Cardiac muscle cell (in vitro differentiated cells and primary cell): ENCODE data around the gene TMCO4. TPM values are rescaled to one million over a fixed set of nuclear protein-coding genes. Genes with fewer than 3 reads are reported as not detected.

Source experiments
- DNase-seq, 2 donors: peaks; one replicate each; pipeline versions ENCODE4 v3.0.0 to v3.0.0-alpha.2; 2010 to 2017; ENCODE audit warnings: low read depth in 1 of 2, low spot score in 1 of 2
- H3K27ac ChIP-seq: fragments of 200-600 bp; sonication (generic); 2 replicates; pipeline ENCODE4 v1.5.1; 2016
- H3K27me3 ChIP-seq: fragments of 200-600 bp; sonication (generic); 2 replicates; pipeline ENCODE4 v1.6.0; 2016; ENCODE audit warnings: control low read depth
- H3K36me3 ChIP-seq: fragments of 200-600 bp; sonication (generic); 2 replicates; pipeline ENCODE4 v1.5.1; 2016; ENCODE audit warnings: control low read depth
- H3K4me1 ChIP-seq: fragments of 200-600 bp; sonication (generic); 2 replicates; pipeline ENCODE4 v1.8.1; 2017; ENCODE audit warnings: low read depth, mild to moderate bottlenecking, mixed run types
- H3K4me3 ChIP-seq: fragments of 200-600 bp; sonication (generic); 2 replicates; pipeline ENCODE4 v1.5.1; 2016; ENCODE audit warnings: mild to moderate bottlenecking
- H3K9me3 ChIP-seq: fragments of 200-600 bp; sonication (generic); 2 replicates; pipeline ENCODE4 v1.5.1; 2017; ENCODE audit warnings: low read depth, mild to moderate bottlenecking, control low read depth
- polyA plus RNA-seq: library from polyadenylated mRNA; unstranded; fragments of >200 nt; fragmentation: Nextera tagmentation; extraction: Ambion mirVana; gene quantifications from 2 replicates; pipeline ENCODE4 v1.2.1, GENCODE V29; 2016
- total RNA-seq: library from RNA; depleted of rRNA; stranded (reverse); fragments of >200 nt; gene quantifications from 2 replicates; pipeline ENCODE4 v1.2.3, GENCODE V29; 2016
- TF ChIP-seq, protein P1 (sequence below): IDR thresholded peaks from 2 replicates; pipeline ENCODE4 v1.5.1; 2012; ENCODE audit warnings: low read depth, mild to moderate bottlenecking, low read length

Gene TMCO4
- total and polyA plus RNA-seq, 2 experiments from 2014 or later: 2.2 to 2.5 TPM

DNA sequence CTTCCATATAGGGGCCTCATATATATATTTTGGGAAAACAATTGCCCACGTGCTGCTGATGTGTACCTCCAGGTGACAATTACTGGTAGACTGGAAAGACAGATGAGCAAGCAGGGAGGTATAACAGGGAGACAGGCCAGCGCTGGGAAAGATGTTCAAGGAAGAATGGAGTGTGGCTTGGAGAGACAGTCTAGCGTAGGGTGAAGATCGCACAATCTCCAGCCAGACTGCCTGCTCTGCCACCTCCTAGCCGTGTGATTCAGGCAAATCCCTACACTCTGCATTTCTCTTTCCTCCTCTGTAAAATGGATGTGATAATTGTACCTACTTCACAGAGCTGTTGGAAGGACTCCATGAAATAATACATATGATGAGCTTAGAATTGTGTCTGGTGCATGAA, 66.1 kb downstream of the TMCO4 start:
- H3K27me3 ChIP-seq: peaks cover 17% of the 10 kb centered on the region
- H3K36me3 ChIP-seq: no peaks in the 10 kb centered on the region
- H3K4me3 ChIP-seq: no peak overlapping the region
- H3K4me1 ChIP-seq: no peaks in the 10 kb centered on the region
- H3K27ac ChIP-seq: no peak overlapping the region
- TF ChIP-seq, protein P1, sequence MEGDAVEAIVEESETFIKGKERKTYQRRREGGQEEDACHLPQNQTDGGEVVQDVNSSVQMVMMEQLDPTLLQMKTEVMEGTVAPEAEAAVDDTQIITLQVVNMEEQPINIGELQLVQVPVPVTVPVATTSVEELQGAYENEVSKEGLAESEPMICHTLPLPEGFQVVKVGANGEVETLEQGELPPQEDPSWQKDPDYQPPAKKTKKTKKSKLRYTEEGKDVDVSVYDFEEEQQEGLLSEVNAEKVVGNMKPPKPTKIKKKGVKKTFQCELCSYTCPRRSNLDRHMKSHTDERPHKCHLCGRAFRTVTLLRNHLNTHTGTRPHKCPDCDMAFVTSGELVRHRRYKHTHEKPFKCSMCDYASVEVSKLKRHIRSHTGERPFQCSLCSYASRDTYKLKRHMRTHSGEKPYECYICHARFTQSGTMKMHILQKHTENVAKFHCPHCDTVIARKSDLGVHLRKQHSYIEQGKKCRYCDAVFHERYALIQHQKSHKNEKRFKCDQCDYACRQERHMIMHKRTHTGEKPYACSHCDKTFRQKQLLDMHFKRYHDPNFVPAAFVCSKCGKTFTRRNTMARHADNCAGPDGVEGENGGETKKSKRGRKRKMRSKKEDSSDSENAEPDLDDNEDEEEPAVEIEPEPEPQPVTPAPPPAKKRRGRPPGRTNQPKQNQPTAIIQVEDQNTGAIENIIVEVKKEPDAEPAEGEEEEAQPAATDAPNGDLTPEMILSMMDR: no peak
- no peak for DNase-seq
- H3K9me3 ChIP-seq: no peaks in the 10 kb centered on the region

GRCh38 chr1:19731311-19731821, 68.3 kb downstream of the TMCO4 start:
- H3K4me3 ChIP-seq: no peak overlapping the region

GRCh38 chr1:19730793-19731192, 68.9 kb downstream of the TMCO4 start:
- H3K9me3 ChIP-seq: no peaks in the 10 kb centered on the region
- no peaks in the 10 kb centered on the region for H3K4me1 ChIP-seq
- TF ChIP-seq, protein P1: no peak
- H3K36me3 ChIP-seq: no peaks in the 10 kb centered on the region
- no peak overlapping the region for H3K27ac ChIP-seq
- no peak overlapping the region for H3K4me3 ChIP-seq
- no peak for DNase-seq
- H3K27me3 ChIP-seq: peaks cover 10% of the 10 kb centered on the region

More at GRCh38 chr1:19731311-19731821, 68.3 kb downstream of the TMCO4 start:
- no peak for DNase-seq
- Histone ChIP-seq H3K36me3 (no peaks in the 10 kb centered on the region), H3K27me3 (peaks cover 15% of the 10 kb centered on the region), H3K4me1 (no peaks in the 10 kb centered on the region), H3K9me3 (no peaks in the 10 kb centered on the region), H3K27ac (no peak overlapping the region)
- TF ChIP-seq, protein P1: no peak

DNA sequence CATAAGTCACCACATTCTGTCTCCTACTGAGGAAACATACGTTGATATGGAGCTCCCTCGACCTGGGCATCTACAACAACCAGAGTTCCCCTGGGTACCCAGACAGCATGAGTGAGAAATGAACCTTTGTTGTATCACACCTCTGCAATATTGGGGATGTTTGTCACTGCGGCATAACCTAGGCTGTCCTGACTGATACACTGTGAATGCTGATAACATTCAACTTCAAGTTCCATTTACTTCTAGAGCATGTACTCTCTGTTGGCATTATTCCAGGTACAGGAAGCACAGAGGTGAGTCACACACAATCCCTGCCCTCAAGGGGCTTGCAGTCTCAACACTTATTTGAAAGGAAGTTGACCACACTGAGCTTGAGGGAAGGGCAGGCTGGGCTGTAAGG, 69.5 kb downstream of the TMCO4 start:
- Histone ChIP-seq H3K4me3 (no peak overlapping the region), H3K4me1 (no peaks in the 10 kb centered on the region), H3K36me3 (no peaks in the 10 kb centered on the region), H3K9me3 (no peaks in the 10 kb centered on the region), H3K27me3 (peaks cover 5% of the 10 kb centered on the region), H3K27ac (no peak overlapping the region)
- no peak for DNase-seq
- TF ChIP-seq, protein P1: no peak

GRCh38 chr1:19728413-19729145, 71.1 kb downstream of the TMCO4 start:
- no peak overlapping the region for H3K4me3 ChIP-seq
- H3K9me3 ChIP-seq: no peaks in the 10 kb centered on the region
- H3K4me1 ChIP-seq: no peaks in the 10 kb centered on the region
- H3K27ac ChIP-seq: no peak overlapping the region
- no peaks in the 10 kb centered on the region for H3K36me3 ChIP-seq
- TF ChIP-seq, protein P1: no peak
- DNase-seq: no peak
- no peaks in the 10 kb centered on the region for H3K27me3 ChIP-seq
